ENCODE data around the gene ARHGAP44. TPM values are rescaled to one million over a fixed set of nuclear protein-coding genes. Genes with fewer than 3 reads are reported as not detected.

Gene ARHGAP44
- total and polyA plus RNA-seq, 10 donors, result 0.54 to 2.6 (median 1.6) TPM

- Histone ChIP-seq H3K27me3 (replicated peaks in 1 of 7) (no peaks in the 10 kb centered on the region), H3K4me3 (no peak overlapping the region), H3K9me3 (no peaks in the 10 kb centered on the region), H3K36me3 (no peaks in the 10 kb centered on the region), H3K27ac (no peak overlapping the region), H3K4me1 (no peaks in the 10 kb centered on the region)
- intact Hi-C loops (cut with DNase I; ENCODE audit: low total_unique reads), result no loop called here
- TF ChIP-seq POLR2A (IDR thresholded peaks at IDR 0.05) (no peak), POLR2AphosphoS5 (IDR thresholded peaks at IDR 0.05) (no peak), CTCF (IDR thresholded peaks at IDR 0.05 in 8 of 11, conservative IDR thresholded peaks at IDR 0.05 in 3 of 11) (no peak)
- 78 to 92% (median 87%) methylated on average over 5 of the region's 5 CpGs for WGBS, 5 donors
- DNase-seq, result no peak
Measured at GRCh38 chr17:12964162-12964561, 174.9 kb downstream of the ARHGAP44 start.

- Histone ChIP-seq H3K4me1 (no peaks in the 10 kb centered on the region), H3K36me3 (no peaks in the 10 kb centered on the region), H3K9me3 (no peaks in the 10 kb centered on the region), H3K27me3 (replicated peaks in 1 of 7) (no peaks in the 10 kb centered on the region), H3K27ac (no peak overlapping the region), H3K4me3 (no peak overlapping the region)
- intact Hi-C loops (cut with DNase I; ENCODE audit: low total_unique reads), result no loop called here
- TF ChIP-seq POLR2A (IDR thresholded peaks at IDR 0.05), result no peak
- TF ChIP-seq CTCF (IDR thresholded peaks at IDR 0.05 in 8 of 11, conservative IDR thresholded peaks at IDR 0.05 in 3 of 11), result no peak
- TF ChIP-seq POLR2AphosphoS5 (IDR thresholded peaks at IDR 0.05), result no peak
- no peak for DNase-seq
- WGBS, 5 donors, result 78 to 88% (median 86%) methylated on average over 10 of the region's 10 CpGs
Measured at GRCh38 chr17:12964840-12965239, 175.5 kb downstream of the ARHGAP44 start.

GRCh38 chr17:12965988-12966387 is 176.7 kb downstream of the ARHGAP44 start:
- Histone ChIP-seq H3K27me3 (replicated peaks in 1 of 7) (peaks cover 0 to under 1% (median 0%) of the 10 kb centered on the region in 7 donors), H3K9me3 (no peaks in the 10 kb centered on the region), H3K4me1 (no peaks in the 10 kb centered on the region), H3K27ac (no peak overlapping the region), H3K36me3 (no peaks in the 10 kb centered on the region), H3K4me3 (no peak overlapping the region)
- TF ChIP-seq POLR2A (IDR thresholded peaks at IDR 0.05) (no peak), CTCF (IDR thresholded peaks at IDR 0.05 in 8 of 11, conservative IDR thresholded peaks at IDR 0.05 in 3 of 11) (no peak), POLR2AphosphoS5 (IDR thresholded peaks at IDR 0.05) (no peak)
- WGBS, 5 donors, result 74 to 97% (median 95%) methylated on average over 3 of the region's 3 CpGs
- no peak for DNase-seq
- intact Hi-C loops (cut with DNase I; ENCODE audit: low total_unique reads), result no loop called here

GRCh38 chr17:12966413-12966812 is 177.1 kb downstream of the ARHGAP44 start:
- no peak overlapping the region for H3K4me3 ChIP-seq
- 84 to 94% (median 90%) methylated on average over 5 of the region's 5 CpGs for WGBS, 5 donors
- H3K4me1 ChIP-seq, result no peaks in the 10 kb centered on the region
- intact Hi-C loops (cut with DNase I; ENCODE audit: low total_unique reads), result no loop called here
- no peaks in the 10 kb centered on the region for H3K9me3 ChIP-seq
- TF ChIP-seq POLR2A (IDR thresholded peaks at IDR 0.05), result no peak
- no peak for TF ChIP-seq POLR2AphosphoS5 (IDR thresholded peaks at IDR 0.05)
- no peak for TF ChIP-seq CTCF (IDR thresholded peaks at IDR 0.05 in 8 of 11, conservative IDR thresholded peaks at IDR 0.05 in 3 of 11)
- H3K27me3 ChIP-seq (replicated peaks in 1 of 7), result peaks cover 0 to 4% (median 0%) of the 10 kb centered on the region in 7 donors
- H3K27ac ChIP-seq, result no peak overlapping the region
- DNase-seq, result no peak
- H3K36me3 ChIP-seq, result no peaks in the 10 kb centered on the region

All from spleen (tissue), 11 donors.